C4-2B (cell line): ENCODE data around the gene TPBGL.

Experiments
- CTCF ChIP-seq: fragments of 450-650 bp; conservative IDR thresholded peaks from 2 replicates; pipeline ENCODE4 v1.5.1; 2017; ENCODE audit warnings: mild to moderate bottlenecking
- ZFX ChIP-seq: fragments of 450-650 bp; IDR thresholded peaks from 2 replicates; pipeline ENCODE4 v1.6.1; 2017

GRCh38 chr11:75205564-75206020 lies 35.0 kb upstream of the TPBGL start:
- no peak for TF ChIP-seq CTCF
- no peak for TF ChIP-seq ZFX
